NCI-H2227 (cell line): Measurements from ENCODE around the gene SLC13A4.
"Not testable (repeated sequence)": the region's sequence is repeated elsewhere in the genome, so short reads cannot be mapped to it uniquely, and the experiment has no call there.

Experiments
- DNase-seq: peaks from one replicate; lab custom pipeline; 2025; ENCODE audit not compliant: unreplicated experiment; lab: John Stamatoyannopoulos, UW

Gene SLC13A4

DNA sequence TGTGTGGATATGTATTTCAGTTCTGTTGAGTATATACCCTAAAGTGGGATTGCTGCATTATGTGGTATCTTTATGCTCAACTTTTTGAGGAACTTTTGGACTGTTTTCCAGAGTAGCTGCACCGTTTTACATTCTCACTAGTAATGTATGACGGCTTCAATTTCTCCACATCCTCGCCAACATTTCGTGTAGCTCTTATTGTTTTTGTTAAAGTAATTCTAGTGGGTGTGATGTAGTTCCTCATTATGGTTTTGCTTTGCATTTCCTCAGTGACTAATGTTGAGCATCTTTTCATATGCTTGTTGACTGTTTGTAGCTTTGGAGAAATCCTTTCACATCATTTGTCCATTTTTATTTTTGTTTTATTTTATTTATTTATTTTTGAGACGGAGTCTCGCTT lies 61.1 kb downstream of the SLC13A4 start:
- no peak for DNase-seq

- no peak for DNase-seq
These were observed 61.8 kb downstream of the SLC13A4 start for GRCh38 chr7:135666156-135666555.

DNA sequence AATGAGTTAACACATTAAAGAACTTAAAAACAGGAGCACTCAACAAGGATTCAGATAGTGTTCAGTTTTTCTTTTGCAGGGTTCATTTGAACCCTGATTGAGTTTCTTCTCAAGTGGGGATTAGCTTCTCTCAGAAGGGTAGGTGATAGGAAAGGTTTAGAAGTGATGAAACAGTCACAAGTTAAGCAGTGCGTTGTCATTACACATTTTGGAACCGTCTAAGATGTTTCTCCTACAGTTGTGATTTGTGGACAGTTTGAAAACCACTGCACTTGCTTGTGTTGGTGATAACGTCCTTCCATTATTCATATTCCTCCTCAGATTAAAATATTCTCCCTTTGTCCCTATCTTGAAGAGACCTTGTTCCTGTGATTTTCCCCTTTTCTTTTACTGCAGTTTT lies 62.9 kb downstream of the SLC13A4 start:
- DNase-seq, result no peak

DNA sequence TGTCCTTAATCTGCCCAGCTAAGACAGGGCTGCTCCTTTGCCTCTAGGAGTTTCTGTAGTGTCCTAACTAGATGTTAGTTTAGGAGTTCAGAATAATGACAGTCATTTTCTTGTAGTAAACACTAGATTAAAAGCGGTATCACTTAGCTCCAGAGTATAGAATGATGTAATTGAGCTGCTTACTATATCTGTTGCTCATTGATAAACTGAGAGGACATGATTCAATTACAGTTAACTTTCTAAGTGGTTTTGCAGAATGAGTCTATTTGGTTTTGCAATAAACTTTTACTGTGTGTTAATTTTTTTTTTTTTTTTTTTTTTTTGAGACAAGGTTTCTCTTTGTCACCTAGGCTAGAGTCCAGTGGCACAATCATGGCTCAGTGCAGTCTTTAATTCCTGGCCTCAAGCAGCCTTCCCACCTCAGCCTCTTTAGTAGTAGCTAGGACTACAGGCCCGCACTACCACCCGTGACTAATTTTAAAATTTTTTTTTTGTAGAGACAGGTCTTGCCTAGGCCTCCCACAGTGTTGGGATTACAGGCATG lies 63.9 kb downstream of the SLC13A4 start:
- DNase-seq, result no peak

GRCh38 chr7:135662373-135663114 lies 65.4 kb downstream of the SLC13A4 start, which contains the start of gene STMP1:
STMP1 (plus strand) TSS chr7:135662514.
- peak; percentile 98 for DNase-seq

DNA sequence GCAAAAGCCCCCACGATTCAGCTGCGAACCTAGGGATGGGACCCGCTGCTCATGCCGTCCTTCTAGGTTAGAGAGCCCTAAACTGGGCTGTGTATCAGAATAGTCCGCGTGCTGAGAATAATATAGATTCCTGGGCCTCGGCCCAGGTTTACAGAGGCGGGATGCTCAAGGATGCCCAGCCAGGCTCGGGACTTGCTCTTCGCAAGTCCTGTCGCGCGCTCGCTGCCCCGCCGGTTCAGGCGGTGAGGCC lies 65.9 kb downstream of the SLC13A4 start:
- DNase-seq, result no peak

GRCh38 chr7:135661311-135662122 lies 66.5 kb downstream of the SLC13A4 start:
- peak; percentile 64 for DNase-seq

DNA sequence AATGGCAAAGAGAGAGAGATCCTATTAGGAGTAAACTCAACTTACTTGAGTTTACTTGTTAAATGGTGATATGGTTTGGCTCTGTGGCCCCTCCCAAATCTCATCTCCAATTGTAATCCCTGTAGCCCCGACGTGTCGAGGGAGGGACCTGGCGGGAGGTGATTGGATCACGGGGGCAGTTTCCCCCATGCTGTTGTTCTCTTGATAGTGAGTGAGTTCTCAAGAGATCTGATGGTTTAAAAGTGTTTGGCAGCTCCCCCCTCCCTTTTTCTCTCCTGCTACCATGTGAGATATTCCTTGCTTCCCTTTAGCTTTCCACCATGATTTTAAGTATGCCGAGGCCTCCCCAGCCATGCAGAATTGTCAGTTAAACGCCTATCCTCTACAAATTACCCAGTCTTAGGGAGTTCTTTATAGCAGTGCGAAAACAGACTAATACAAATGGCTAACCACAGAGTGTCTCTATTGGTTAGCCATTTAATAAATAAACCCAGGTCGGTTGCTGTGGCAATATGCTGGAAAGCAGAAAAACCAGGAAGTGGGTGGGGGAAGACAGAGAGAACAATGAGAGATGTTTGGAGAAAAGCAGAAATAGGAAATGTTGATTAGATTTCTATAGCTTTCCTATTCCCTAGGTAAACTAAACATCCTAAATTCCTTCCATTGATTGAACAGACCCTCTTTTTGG lies 68.7 kb downstream of the SLC13A4 start:
- DNase-seq, result no peak

GRCh38 chr7:135658564-135658963 lies 69.4 kb downstream of the SLC13A4 start:
- DNase-seq, result no peak

GRCh38 chr7:135653340-135654080 lies 74.5 kb downstream of the SLC13A4 start:
- no peak for DNase-seq

DNA sequence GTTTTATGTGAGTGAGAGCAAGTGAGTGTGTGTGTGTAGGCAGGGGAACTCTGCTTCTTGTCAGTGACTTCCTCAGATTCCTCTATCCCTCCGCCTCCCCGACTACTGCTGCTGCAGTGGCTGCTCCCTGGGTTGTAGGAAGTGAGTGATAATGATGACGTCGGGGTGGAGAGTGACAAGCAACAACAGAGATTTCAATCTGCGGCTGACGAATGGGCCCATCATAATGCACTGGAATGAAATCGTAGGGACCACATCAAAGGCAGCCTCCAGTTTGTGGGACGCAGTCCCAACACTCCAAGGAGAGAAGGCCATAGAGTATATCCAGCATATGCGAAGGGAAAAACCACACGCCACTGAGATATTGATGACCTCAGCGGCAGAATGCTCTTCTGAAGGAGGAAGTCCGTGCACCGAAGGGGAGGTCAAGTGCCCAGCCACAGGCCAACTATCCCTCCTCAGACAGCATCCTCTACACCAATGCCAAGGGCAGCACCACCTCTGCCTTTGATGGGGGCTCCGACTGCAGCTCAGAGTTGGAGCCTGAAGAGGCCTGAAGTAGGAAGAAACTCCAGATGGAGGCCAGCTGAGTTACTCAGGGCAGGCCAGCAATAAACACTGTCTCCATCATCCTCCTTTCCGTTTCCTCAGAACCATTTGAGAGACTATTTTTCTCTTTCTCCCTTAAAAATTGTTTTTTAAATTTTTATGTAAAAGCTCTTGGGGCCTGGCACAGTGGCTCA lies 77.0 kb downstream of the SLC13A4 start:
- DNase-seq, result no peak

DNA sequence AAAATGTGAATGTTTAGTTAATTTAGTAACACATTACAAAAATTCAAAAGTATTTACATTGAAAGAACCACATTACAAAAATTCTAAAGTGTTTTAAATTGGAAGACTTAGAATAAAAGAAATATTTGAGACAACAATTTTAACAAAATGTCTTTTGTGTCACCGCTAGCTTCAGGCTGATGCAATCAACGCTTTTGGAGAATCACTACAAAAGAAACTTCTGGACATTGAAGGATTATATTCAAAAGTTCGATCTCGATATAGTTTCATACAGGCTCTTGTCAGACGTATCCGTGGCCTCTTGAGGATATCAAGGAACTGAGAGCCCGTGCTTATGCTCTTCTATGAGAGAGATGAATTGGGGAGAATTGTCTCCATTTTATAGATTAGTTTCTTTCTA lies 79.8 kb downstream of the SLC13A4 start:
- no peak for DNase-seq

DNA sequence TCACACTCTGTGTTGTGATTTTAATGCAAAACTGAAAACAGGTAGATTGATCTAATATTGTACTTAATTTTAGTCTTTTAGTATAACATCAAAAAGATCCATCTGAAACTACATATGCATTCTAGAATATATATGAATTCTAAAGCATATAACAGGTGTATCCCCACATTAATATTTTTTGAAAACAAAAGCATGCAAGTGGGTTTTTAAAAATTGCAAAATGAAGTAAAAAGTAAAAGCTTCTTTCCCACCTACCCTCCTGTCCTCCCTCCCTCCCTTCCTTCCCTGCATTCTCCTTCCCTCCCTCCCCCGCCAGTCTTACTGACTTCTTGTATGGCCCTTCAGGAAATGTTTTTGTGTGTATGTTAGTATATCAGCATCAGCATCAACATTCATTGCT lies 80.2 kb downstream of the SLC13A4 start:
- DNase-seq, result no peak

DNA sequence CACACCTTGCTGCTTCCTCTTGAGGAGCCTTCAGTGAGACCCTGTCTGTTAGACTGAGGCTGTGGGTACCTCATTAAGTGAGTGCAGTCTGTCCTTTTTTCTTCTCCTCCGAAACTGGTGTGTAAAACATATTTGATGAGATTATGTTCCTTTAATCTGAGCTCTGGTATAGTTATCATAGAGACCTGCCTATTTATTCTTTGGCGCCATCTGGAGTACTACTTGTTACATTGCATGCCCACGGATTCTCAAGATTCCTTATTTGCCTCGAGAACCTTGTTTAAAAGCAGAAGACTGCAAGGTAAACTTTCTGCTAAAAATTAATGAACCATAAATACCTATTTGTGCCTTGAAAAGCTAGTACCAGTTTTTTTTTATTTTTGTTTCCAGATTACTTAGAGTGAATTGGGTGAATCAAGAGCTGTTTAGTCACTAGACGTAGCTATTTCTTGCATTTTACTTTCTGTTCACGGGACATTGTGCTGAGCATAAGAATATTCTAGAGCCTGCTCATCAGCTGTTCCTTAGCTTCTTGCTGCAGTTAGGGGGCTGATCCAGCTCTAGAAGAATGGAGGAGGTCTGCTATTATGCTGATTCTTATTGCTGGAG lies 82.6 kb downstream of the SLC13A4 start:
- DNase-seq, result peak; percentile 61

- DNase-seq, result no peak
These were observed 83.3 kb downstream of the SLC13A4 start for GRCh38 chr7:135644729-135645128.

- DNase-seq, result no peak
These were observed 83.8 kb downstream of the SLC13A4 start for GRCh38 chr7:135644154-135644553.

GRCh38 chr7:135639690-135640089 lies 88.3 kb downstream of the SLC13A4 start:
- not testable (repeated sequence) for DNase-seq

DNA sequence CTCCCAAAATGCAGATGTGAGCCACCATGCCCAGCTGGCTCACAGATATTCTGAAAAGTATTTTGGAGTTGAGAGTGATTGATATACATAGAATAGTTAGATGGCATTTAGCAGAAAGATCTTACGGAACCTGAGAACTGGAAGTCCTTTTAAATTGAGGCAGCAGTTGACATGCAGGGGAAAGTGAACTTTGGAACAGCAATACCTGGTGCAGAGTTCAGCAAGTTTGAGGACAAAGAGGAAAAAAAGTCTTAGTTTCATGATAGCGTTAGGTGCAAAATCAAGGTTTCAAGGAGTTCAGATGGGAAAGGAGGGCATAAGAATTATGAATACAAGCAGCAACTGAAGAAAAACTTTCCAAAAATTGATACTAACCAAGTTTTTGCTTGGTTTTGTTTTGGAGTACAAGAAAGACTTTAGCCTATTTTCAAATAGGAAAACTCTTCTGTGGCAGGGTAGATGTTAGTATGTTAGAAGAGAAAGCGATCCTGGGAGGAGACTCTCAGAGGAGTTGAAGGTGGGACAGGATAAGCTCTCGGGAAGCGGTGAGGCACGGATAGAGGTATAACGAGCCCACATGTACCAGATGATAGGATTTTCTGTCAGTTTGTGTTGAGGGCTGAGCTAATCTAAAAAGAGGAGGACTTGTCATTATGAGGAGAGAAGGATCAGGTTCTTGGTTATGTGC lies 93.7 kb downstream of the SLC13A4 start:
- no peak for DNase-seq
